ENCODE data around the gene MPV17L2.
A peak's percentile ranks its signal among the peaks of the same experiment; 100 is the strongest.
"Not testable (repeated sequence)": the region's sequence is repeated elsewhere in the genome, so short reads cannot be mapped to it uniquely, and the experiment has no call there.

The MPV17L2 gene

GRCh38 chr19:18191640-18192062, 1.4 kb upstream of the MPV17L2 start:
- DNase-seq (ENCODE audit: low read depth, low spot score) = no peak

- DNase-seq (ENCODE audit: low read depth, low spot score) = peak; percentile 24
Measured at GRCh38 chr19:18193388-18194180, 566 bp downstream of the MPV17L2 start.

GRCh38 chr19:18194181-18194530, 1.1 kb downstream of the MPV17L2 start:
- no peak for DNase-seq (ENCODE audit: low read depth, low spot score)

- DNase-seq (ENCODE audit: low read depth, low spot score) = peak; percentile 62
Measured at GRCh38 chr19:18194554-18195238, 1.7 kb downstream of the MPV17L2 start.

- DNase-seq (ENCODE audit: low read depth, low spot score) = no peak
Measured at GRCh38 chr19:18196511-18196845, 3.5 kb downstream of the MPV17L2 start.

GRCh38 chr19:18197306-18197705, 4.3 kb downstream of the MPV17L2 start:
- no peak for DNase-seq (ENCODE audit: low read depth, low spot score)

GRCh38 chr19:18197941-18198340, 4.9 kb downstream of the MPV17L2 start:
- DNase-seq (ENCODE audit: low read depth, low spot score) = no peak

GRCh38 chr19:18198374-18198773, 5.4 kb downstream of the MPV17L2 start:
- DNase-seq (ENCODE audit: low read depth, low spot score) = no peak

GRCh38 chr19:18202397-18202777, 9.4 kb downstream of the MPV17L2 start:
- no peak for DNase-seq (ENCODE audit: low read depth, low spot score)

GRCh38 chr19:18202778-18203407, 9.9 kb downstream of the MPV17L2 start:
- peak; percentile 19 for DNase-seq (ENCODE audit: low read depth, low spot score)

- DNase-seq (ENCODE audit: low read depth, low spot score) = no peak
Measured at GRCh38 chr19:18203408-18203862, 10.4 kb downstream of the MPV17L2 start.

- peak; percentile 100 for DNase-seq (ENCODE audit: low read depth, low spot score)
Measured at GRCh38 chr19:18203863-18204393, 10.9 kb downstream of the MPV17L2 start, which contains the start of gene RAB3A. Gene RAB3A, minus strand, starts transcription at chr19:18204042. Its CDS starts 1,302 bp downstream, at chr19:18202740.

- no peak for DNase-seq (ENCODE audit: low read depth, low spot score)
Measured at GRCh38 chr19:18204394-18205199, 11.6 kb downstream of the MPV17L2 start.

GRCh38 chr19:18205200-18205892, 12.3 kb downstream of the MPV17L2 start:
- peak; percentile 78 for DNase-seq (ENCODE audit: low read depth, low spot score)

GRCh38 chr19:18206018-18206417, 13.0 kb downstream of the MPV17L2 start:
- no peak for DNase-seq (ENCODE audit: low read depth, low spot score)

GRCh38 chr19:18208098-18208951, 15.3 kb downstream of the MPV17L2 start:
- peak; percentile 22 for DNase-seq (ENCODE audit: low read depth, low spot score)

- DNase-seq (ENCODE audit: low read depth, low spot score) = not testable (repeated sequence)
Measured at GRCh38 chr19:18209912-18210311, 16.9 kb downstream of the MPV17L2 start.

GRCh38 chr19:18211683-18212082, 18.7 kb downstream of the MPV17L2 start:
- no peak for DNase-seq (ENCODE audit: low read depth, low spot score)

GRCh38 chr19:18214779-18215433, 21.9 kb downstream of the MPV17L2 start:
- peak; percentile 59 for DNase-seq (ENCODE audit: low read depth, low spot score)

Measured in astrocyte of the hippocampus (primary cell).